ENCODE measurements around the gene KLHL2. TPM values are rescaled to one million over a fixed set of nuclear protein-coding genes. Genes with fewer than 3 reads are reported as not detected.
A peak's percentile ranks its signal among the peaks of the same experiment; 100 is the strongest.

Gene KLHL2
- total RNA-seq, 4 donors from 2014 or later = 12.5 to 16.4 (median 14.1) TPM

DNA sequence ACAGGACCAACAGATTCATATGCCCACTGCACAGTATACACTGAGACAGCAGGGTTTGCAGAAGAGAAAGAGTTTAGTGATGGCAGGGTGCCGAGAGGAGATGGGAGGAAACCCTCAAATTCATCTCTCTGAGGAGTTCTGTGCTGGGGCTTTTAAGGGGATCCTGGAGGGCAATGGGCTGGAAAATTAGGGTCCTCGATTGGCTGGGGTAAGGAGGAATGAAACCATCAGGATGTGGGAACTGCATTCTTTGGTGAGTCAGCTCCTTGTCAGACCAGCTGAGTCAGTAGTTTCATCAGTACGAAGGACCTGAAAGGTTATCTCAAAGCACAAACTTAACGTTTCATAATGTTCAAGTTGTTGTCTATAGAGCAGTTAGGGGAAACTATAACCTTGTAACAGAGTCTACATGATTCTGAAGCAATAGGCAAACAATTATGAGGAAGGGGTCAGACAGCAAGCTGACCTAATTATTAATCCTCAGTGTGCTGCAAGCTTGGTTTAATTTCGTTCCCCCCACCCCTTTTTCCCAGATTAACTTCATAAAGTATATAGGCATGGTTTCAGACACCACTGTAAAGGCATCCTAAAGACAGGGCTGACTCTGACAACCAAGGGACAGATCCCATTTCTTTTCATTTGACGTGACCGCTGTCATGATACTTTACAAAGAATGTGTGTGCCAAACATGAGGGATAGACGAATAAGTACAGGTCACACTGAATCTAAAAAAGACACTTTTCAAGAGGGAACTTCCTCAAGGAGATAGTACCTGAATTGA is 118.6 kb downstream of the KLHL2 start:
- H3K4me1 ChIP-seq = peaks cover 27% of the 10 kb centered on the region
- no peaks in the 10 kb centered on the region for H3K27me3 ChIP-seq
- no peaks in the 10 kb centered on the region for H3K36me3 ChIP-seq
- no peaks in the 10 kb centered on the region for H3K9me3 ChIP-seq
- H3K4me3 ChIP-seq = peak overlapping the region; percentile 67
- peak overlapping the region; percentile 81 for H3K27ac ChIP-seq
- WGBS = 57% methylated on average over 8 of the region's 8 CpGs
- DNase-seq (ENCODE audit: low spot score in 2 of 2) = no peak
- TF ChIP-seq EP300 (IDR thresholded peaks at IDR 0.05) = no peak
- TF ChIP-seq POLR2A (IDR thresholded peaks at IDR 0.05) = no peak
- TF ChIP-seq POLR2AphosphoS5 (IDR thresholded peaks at IDR 0.05) = no peak
- TF ChIP-seq, protein P1, sequence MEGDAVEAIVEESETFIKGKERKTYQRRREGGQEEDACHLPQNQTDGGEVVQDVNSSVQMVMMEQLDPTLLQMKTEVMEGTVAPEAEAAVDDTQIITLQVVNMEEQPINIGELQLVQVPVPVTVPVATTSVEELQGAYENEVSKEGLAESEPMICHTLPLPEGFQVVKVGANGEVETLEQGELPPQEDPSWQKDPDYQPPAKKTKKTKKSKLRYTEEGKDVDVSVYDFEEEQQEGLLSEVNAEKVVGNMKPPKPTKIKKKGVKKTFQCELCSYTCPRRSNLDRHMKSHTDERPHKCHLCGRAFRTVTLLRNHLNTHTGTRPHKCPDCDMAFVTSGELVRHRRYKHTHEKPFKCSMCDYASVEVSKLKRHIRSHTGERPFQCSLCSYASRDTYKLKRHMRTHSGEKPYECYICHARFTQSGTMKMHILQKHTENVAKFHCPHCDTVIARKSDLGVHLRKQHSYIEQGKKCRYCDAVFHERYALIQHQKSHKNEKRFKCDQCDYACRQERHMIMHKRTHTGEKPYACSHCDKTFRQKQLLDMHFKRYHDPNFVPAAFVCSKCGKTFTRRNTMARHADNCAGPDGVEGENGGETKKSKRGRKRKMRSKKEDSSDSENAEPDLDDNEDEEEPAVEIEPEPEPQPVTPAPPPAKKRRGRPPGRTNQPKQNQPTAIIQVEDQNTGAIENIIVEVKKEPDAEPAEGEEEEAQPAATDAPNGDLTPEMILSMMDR (IDR thresholded peaks at IDR 0.05) = no peak

DNA sequence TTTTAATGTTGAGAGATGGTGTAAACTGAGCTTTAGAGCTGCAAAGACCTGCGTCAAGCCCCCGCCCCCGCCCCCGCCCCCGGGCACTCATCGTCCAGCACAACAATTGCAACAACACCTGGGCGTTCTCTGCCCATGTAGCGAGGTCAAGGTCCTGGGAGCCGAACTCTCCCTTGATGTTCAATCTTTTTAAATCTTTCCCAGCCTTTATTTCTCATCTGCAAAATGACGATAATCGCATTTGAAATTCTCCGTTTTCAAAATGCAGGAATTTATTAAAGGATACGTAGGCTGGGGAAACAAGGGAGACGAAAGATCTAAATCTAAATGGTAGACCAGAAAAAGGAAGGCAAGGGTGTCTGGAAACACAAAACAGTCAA is 119.5 kb downstream of the KLHL2 start:
- DNase-seq (ENCODE audit: low spot score in 2 of 2) = no peak
- no peaks in the 10 kb centered on the region for H3K27me3 ChIP-seq
- H3K36me3 ChIP-seq = no peaks in the 10 kb centered on the region
- peaks cover 27% of the 10 kb centered on the region for H3K4me1 ChIP-seq
- peak overlapping the region; percentile 81 for H3K27ac ChIP-seq
- no peak for TF ChIP-seq POLR2AphosphoS5 (IDR thresholded peaks at IDR 0.05)
- TF ChIP-seq POLR2A (IDR thresholded peaks at IDR 0.05) = no peak
- no peak for TF ChIP-seq EP300 (IDR thresholded peaks at IDR 0.05)
- TF ChIP-seq, protein P1 (IDR thresholded peaks at IDR 0.05) = no peak
- no peaks in the 10 kb centered on the region for H3K9me3 ChIP-seq
- WGBS = 0% methylated on average over 14 of the region's 14 CpGs
- H3K4me3 ChIP-seq = peak overlapping the region; percentile 67

DNA sequence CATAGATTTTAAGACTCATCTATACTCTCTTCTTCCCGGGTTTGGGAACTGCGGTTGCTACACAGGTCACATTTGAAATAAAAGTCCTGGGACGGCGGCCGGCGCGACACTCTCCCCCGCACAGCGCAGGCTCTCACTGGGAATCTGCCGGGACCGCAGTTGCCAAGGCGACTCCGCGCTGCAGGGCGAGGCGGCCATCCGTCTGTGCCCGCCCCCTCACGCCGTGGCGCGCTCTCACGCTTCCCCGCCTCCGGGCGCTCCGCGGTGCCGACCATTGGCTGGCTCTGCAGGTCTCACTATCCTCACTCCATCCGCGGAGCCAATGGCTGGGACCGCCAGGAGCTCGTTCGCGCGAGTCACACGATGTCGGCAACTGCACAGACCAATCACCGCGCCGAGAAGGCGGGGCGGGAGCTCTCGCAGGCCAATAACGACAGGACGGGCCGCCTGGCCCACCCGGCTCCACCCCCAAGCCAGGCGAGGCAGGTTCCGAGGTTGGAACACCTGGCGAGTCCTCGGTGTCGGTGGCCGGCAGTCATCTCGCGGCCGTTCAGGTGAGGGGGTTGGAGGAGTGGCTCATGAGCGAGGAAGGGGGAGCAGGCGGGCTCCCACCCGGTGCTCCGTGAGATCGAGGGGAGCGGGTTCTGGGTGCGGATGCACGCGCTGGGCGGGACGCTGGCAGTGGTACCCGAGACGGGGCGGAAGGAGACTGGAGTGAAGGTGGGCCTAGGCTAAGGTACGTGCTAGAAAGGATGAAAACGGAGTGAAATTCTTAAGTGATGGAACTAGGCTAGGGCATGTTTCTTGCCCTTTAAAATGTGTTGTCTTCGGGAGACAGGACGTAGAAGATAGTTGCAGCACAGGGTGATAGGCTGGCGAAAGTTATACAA is 120.1 kb downstream of the KLHL2 start, which contains the start of gene MSMO1:
Gene MSMO1 (plus strand): TSS at position 459 of the 890 bp plus-strand sequence. CDS start 5,702 bp downstream, outside the sequence.
- H3K4me1 ChIP-seq = peaks cover 27% of the 10 kb centered on the region
- TF ChIP-seq POLR2AphosphoS5 (IDR thresholded peaks at IDR 0.05) (peak; percentile 2 to 74 (median 54)), EP300 (IDR thresholded peaks at IDR 0.05) (no peak), POLR2A (IDR thresholded peaks at IDR 0.05) (peak in 1 of 2 donors; percentile 25)
- TF ChIP-seq, protein P1 (IDR thresholded peaks at IDR 0.05) = no peak
- WGBS = under 1% methylated on average over 43 of the region's 76 CpGs

DNA sequence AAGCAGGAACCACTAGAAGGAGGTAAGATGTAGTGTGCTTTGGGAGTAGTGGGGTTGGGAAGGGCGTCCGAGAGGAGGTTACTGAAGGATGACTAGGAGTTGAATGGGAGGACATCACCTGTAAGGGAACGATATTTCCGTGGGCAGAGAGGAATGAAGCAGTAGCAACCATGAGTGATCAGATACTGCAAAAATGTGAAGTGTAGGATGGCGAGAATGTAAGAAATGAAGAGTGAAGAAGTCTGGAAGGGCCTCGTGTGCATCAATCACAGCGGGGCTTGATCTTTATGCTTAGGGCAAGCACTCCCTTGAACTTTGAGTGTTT is 120.7 kb downstream of the KLHL2 start:
- H3K27ac ChIP-seq = peak overlapping the region; percentile 77
- H3K27me3 ChIP-seq = no peaks in the 10 kb centered on the region
- H3K9me3 ChIP-seq = no peaks in the 10 kb centered on the region
- peaks cover 27% of the 10 kb centered on the region for H3K4me1 ChIP-seq
- 3% methylated on average over 7 of the region's 7 CpGs for WGBS
- no peak for DNase-seq (ENCODE audit: low spot score in 2 of 2)
- no peaks in the 10 kb centered on the region for H3K36me3 ChIP-seq
- TF ChIP-seq, protein P1 (IDR thresholded peaks at IDR 0.05) = no peak
- TF ChIP-seq EP300 (IDR thresholded peaks at IDR 0.05) (no peak), POLR2A (IDR thresholded peaks at IDR 0.05) (no peak), POLR2AphosphoS5 (IDR thresholded peaks at IDR 0.05) (no peak)
- peak overlapping the region; percentile 67 for H3K4me3 ChIP-seq

More for the DNA sequence above, 120.1 kb downstream of the KLHL2 start, which contains the start of gene MSMO1:
- Histone ChIP-seq H3K4me3 (peak within 1 kb of the TSS; percentile 67), H3K27me3 (no peaks in the 10 kb centered on the region), H3K36me3 (no peaks in the 10 kb centered on the region), H3K27ac (peak within 1 kb of the TSS; percentile 81), H3K9me3 (no peaks in the 10 kb centered on the region)
- DNase-seq (ENCODE audit: low spot score in 2 of 2) = peak; percentile 99

DNA sequence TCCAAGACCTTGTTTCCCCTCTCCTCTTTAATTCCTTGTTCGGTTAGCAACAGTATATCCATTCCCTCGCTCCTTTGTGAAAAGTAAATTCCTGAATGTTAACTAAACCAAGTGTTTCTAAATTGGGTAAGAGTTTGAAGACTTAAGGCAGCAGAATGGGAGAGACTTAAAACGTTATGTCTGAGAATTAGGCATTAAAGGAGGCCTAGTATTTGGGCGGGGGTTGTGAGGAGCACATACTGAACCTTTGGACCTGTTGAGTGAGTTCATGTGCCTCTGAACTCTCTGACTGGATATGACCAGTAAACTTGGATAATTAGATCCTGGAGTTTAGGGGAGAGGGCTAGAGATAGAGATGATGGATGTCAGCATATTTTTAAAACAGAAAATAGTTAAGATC is 121.3 kb downstream of the KLHL2 start:
- Histone ChIP-seq H3K27ac (no peak overlapping the region), H3K9me3 (no peaks in the 10 kb centered on the region), H3K4me1 (peaks cover 27% of the 10 kb centered on the region), H3K36me3 (no peaks in the 10 kb centered on the region), H3K27me3 (no peaks in the 10 kb centered on the region), H3K4me3 (peak overlapping the region; percentile 67)
- 33% methylated on average over 4 of the region's 4 CpGs for WGBS
- DNase-seq (ENCODE audit: low spot score in 2 of 2) = no peak
- TF ChIP-seq EP300 (IDR thresholded peaks at IDR 0.05) (no peak), POLR2A (IDR thresholded peaks at IDR 0.05) (no peak), POLR2AphosphoS5 (IDR thresholded peaks at IDR 0.05) (no peak)
- TF ChIP-seq, protein P1 (IDR thresholded peaks at IDR 0.05) = no peak
